GM18498 (cell line): ENCODE data around the gene CAMK1D.

Experiments
- ATAC-seq: cut with Tn5 transposase; IDR thresholded peaks from one replicate; pipeline ENCODE4 v1.9.1; 2021; ENCODE audit warnings: mild to moderate bottlenecking, moderate library complexity; ENCODE audit not compliant: unreplicated experiment

The CAMK1D gene

GRCh38 chr10:12872577-12872976, 523.2 kb downstream of the CAMK1D start:
- no peak for ATAC-seq

GRCh38 chr10:12873172-12873571, 523.8 kb downstream of the CAMK1D start:
- no peak for ATAC-seq

- no peak for ATAC-seq
These were observed 525.2 kb downstream of the CAMK1D start for GRCh38 chr10:12874501-12874900.

GRCh38 chr10:12875100-12875499, 525.8 kb downstream of the CAMK1D start:
- ATAC-seq: no peak

- no peak for ATAC-seq
These were observed 526.9 kb downstream of the CAMK1D start for GRCh38 chr10:12876266-12876665.

- no peak for ATAC-seq
These were observed 527.8 kb downstream of the CAMK1D start for GRCh38 chr10:12877150-12877549.

GRCh38 chr10:12880423-12880822, 531.1 kb downstream of the CAMK1D start:
- no peak for ATAC-seq

GRCh38 chr10:12884851-12885250, 535.5 kb downstream of the CAMK1D start:
- no peak for ATAC-seq
